H1 (cell line): ENCODE data around the gene CBL. TPM values are rescaled to one million over a fixed set of nuclear protein-coding genes. Genes with fewer than 3 reads are reported as not detected.

ENCODE experiments used
- CTCF ChIA-PET: fragments of 300-600 bp; sonication (Branson Sonifier 250); formaldehyde crosslinking; loops from one replicate; lab custom pipeline; 2021; ENCODE audit not compliant: partially characterized antibody; lab: Charles Lee
- POLR2A ChIA-PET: fragments of 300-600 bp; sonication (Branson Sonifier 250); formaldehyde crosslinking; loops from one replicate; lab custom pipeline; 2021; ENCODE audit warnings: inconsistent platforms; ENCODE audit not compliant: partially characterized antibody; lab: Charles Lee
- DNase-seq, 2 experiments: peaks; one replicate each; pipeline versions ENCODE4 v3.0.0 to v3.0.0-alpha.2; 2010 to 2022; ENCODE audit warnings: low spot score in 2 of 2, low read depth in 1 of 2, mixed read lengths in 1 of 2
- FAIRE-seq: peaks from 2 replicates; lab custom pipeline; 2011; peaks lifted over from hg19 to GRCh38; lab: Jason Lieb, UNC
- H2AFZ ChIP-seq: 2 replicates; pipeline ENCODE4 v1.8.1; 2012; ENCODE audit warnings: low read length, inconsistent platforms
- H2AK5ac ChIP-seq: 2 replicates; pipeline ENCODE4 v1.6.1; 2013; ENCODE audit warnings: low read depth, low read length
- H2BK120ac ChIP-seq: replicated peaks from 2 replicates; pipeline ENCODE3; 2013; ENCODE audit warnings: low read depth, low read length, inconsistent platforms
- H2BK12ac ChIP-seq: 2 replicates; pipeline ENCODE4 v1.6.1; 2013; ENCODE audit warnings: low read depth, low read length
- H2BK15ac ChIP-seq: 2 replicates; pipeline ENCODE4 v1.6.1; 2013; ENCODE audit warnings: low read length
- H2BK20ac ChIP-seq: 2 replicates; pipeline ENCODE4 v1.6.1; 2013; ENCODE audit warnings: low read length
- H2BK5ac ChIP-seq: 2 replicates; pipeline ENCODE4 v1.6.1; 2013; ENCODE audit warnings: low read depth, low read length
- H3K14ac ChIP-seq: 2 replicates; pipeline ENCODE4 v1.6.1; 2013; ENCODE audit warnings: inconsistent platforms; ENCODE audit not compliant: insufficient read length
- H3K18ac ChIP-seq: 2 replicates; pipeline ENCODE4 v1.6.1; 2013; ENCODE audit warnings: low read length; ENCODE audit errors: extremely low read depth
- H3K23ac ChIP-seq: 2 replicates; pipeline ENCODE4 v1.6.1; 2013; ENCODE audit warnings: inconsistent platforms; ENCODE audit not compliant: insufficient read length
- H3K23me2 ChIP-seq: 2 replicates; pipeline ENCODE4 v1.6.1; 2013; ENCODE audit warnings: low read depth, low read length
- H3K27ac ChIP-seq: 2 replicates; pipeline ENCODE4 v1.6.1; 2011; ENCODE audit warnings: low read depth, low read length, inconsistent platforms
- H3K27me3 ChIP-seq, 4 experiments: replicated peaks in 1 of 4; 1 replicate in 1 of 4; 2 replicates in 3 of 4; pipeline versions ENCODE4 v1.6.1 to v1.8.1; 2011 to 2013; ENCODE audit warnings: low read length in 3 of 4, mild to moderate bottlenecking in 3 of 4, inconsistent platforms in 2 of 4, mixed read lengths in 2 of 4, moderate library complexity in 1 of 4; ENCODE audit not compliant: control insufficient read depth in 3 of 4, insufficient read depth in 3 of 4; ENCODE audit errors: extremely low read depth in 1 of 4
- H3K36me3 ChIP-seq, 4 experiments: 2 replicates each; pipeline versions ENCODE4 v1.6.1 to v1.8.1; 2011 to 2013; ENCODE audit warnings: mild to moderate bottlenecking in 4 of 4, low read length in 3 of 4, moderate library complexity in 2 of 4, control low read depth in 1 of 4, inconsistent platforms in 1 of 4; ENCODE audit not compliant: insufficient read depth in 4 of 4, control insufficient read depth in 2 of 4
- H3K4ac ChIP-seq: replicated peaks from 2 replicates; pipeline ENCODE3; 2013; ENCODE audit warnings: low read length, low read depth, mixed read lengths, inconsistent platforms; ENCODE audit not compliant: insufficient read length
- H3K4me1 ChIP-seq, 4 experiments: replicated peaks in 1 of 4; 1 replicate in 1 of 4; 2 replicates in 3 of 4; pipeline versions ENCODE4 v1.6.1 to v1.8.1; 2011 to 2013; ENCODE audit warnings: low read length in 3 of 4, inconsistent platforms in 2 of 4, mixed read lengths in 1 of 4; ENCODE audit not compliant: insufficient read depth in 4 of 4, control insufficient read depth in 3 of 4
- H3K4me2 ChIP-seq, 2 experiments: 2 replicates each; pipeline versions ENCODE4 v1.6.1 to v1.8.1; 2011 to 2013; ENCODE audit warnings: low read depth in 2 of 2, low read length in 2 of 2, control low read depth in 1 of 2, inconsistent platforms in 1 of 2, mild to moderate bottlenecking in 1 of 2; ENCODE audit not compliant: insufficient read depth in 1 of 2
- H3K4me3 ChIP-seq, 4 experiments: fragments of 200-600, 300-600 bp in 1 of 4; sonication (generic), shearing (Covaris generic), sonication (Bioruptor Twin) in 1 of 4; 2 replicates each; pipeline versions ENCODE4 v1.5.1 to v1.8.1; 2011 to 2016; ENCODE audit warnings: low read length in 4 of 4, low read depth in 3 of 4, control low read depth in 2 of 4, inconsistent platforms in 2 of 4, mild to moderate bottlenecking in 2 of 4, mixed read lengths in 1 of 4, moderate library complexity in 1 of 4; ENCODE audit not compliant: insufficient read depth in 2 of 4; ENCODE audit errors: extremely low read depth in 1 of 4
- H3K56ac ChIP-seq: replicated peaks from 2 replicates; pipeline ENCODE3; 2013; ENCODE audit warnings: low read depth, mild to moderate bottlenecking, mixed read lengths, low read length, inconsistent platforms; ENCODE audit not compliant: insufficient read length
- H3K79me1 ChIP-seq: 2 replicates; pipeline ENCODE4 v1.6.1; 2013; ENCODE audit warnings: low read depth, low read length, control low read depth
- H3K79me2 ChIP-seq, 2 experiments: 2 replicates each; pipeline versions ENCODE4 v1.6.1 to v1.8.1; 2012 to 2013; ENCODE audit warnings: low read length in 2 of 2, mild to moderate bottlenecking in 2 of 2, inconsistent platforms in 1 of 2; ENCODE audit not compliant: insufficient read depth in 2 of 2, control insufficient read depth in 1 of 2
- H3K9ac ChIP-seq, 4 experiments: replicated peaks in 1 of 4; 1 replicate in 1 of 4; 2 replicates in 3 of 4; pipeline versions ENCODE4 v1.6.1 to v1.8.1; 2011 to 2013; ENCODE audit warnings: low read depth in 3 of 4, low read length in 3 of 4, control low read depth in 2 of 4, mild to moderate bottlenecking in 2 of 4, moderate library complexity in 2 of 4, inconsistent platforms in 1 of 4; ENCODE audit errors: extremely low read depth in 1 of 4
- H3K9me3 ChIP-seq, 2 experiments: 2 replicates each; pipeline versions ENCODE4 v1.6.1 to v1.8.1; 2012 to 2013; ENCODE audit warnings: mild to moderate bottlenecking in 2 of 2, moderate library complexity in 2 of 2, control low read depth in 1 of 2, inconsistent platforms in 1 of 2, low read depth in 1 of 2, low read length in 1 of 2, mixed read lengths in 1 of 2; ENCODE audit not compliant: insufficient read depth in 2 of 2
- H4K20me1 ChIP-seq, 2 experiments: replicated peaks in 1 of 2; 2 replicates each; pipeline versions ENCODE3 to v1.8.1; 2011 to 2013; ENCODE audit warnings: inconsistent platforms in 2 of 2, low read length in 2 of 2, mild to moderate bottlenecking in 1 of 2; ENCODE audit not compliant: insufficient read depth in 2 of 2, control insufficient read depth in 1 of 2
- H4K5ac ChIP-seq: 2 replicates; pipeline ENCODE4 v1.6.1; 2013; ENCODE audit warnings: low read length, low read depth, mixed read lengths, inconsistent platforms; ENCODE audit not compliant: insufficient read length
- H4K8ac ChIP-seq: 2 replicates; pipeline ENCODE4 v1.8.0; 2013; ENCODE audit warnings: mild to moderate bottlenecking, moderate library complexity, low read length, inconsistent platforms; ENCODE audit not compliant: insufficient read depth; ENCODE audit errors: extremely low read depth
- H4K91ac ChIP-seq: replicated peaks from 2 replicates; pipeline ENCODE3; 2013; ENCODE audit warnings: low read length, mixed read lengths, inconsistent platforms; ENCODE audit not compliant: insufficient read length
- CBX8 ChIP-seq: fragments of 300-800, 300-1000 bp; sonication (generic); IDR thresholded peaks from 2 replicates; pipeline ENCODE4 v1.7.1; 2016; ENCODE audit warnings: low read depth, low read length, borderline replicate concordance
- GABPA ChIP-seq: IDR thresholded peaks from 2 replicates; pipeline ENCODE4 v1.6.1; 2011; ENCODE audit warnings: mild to moderate bottlenecking, low read length, moderate library complexity, borderline replicate concordance; ENCODE audit not compliant: insufficient read depth
- PHF8 ChIP-seq: fragments of 200-600 bp; sonication (generic); conservative IDR thresholded peaks from 2 replicates; pipeline ENCODE4 v1.7.1; 2012; ENCODE audit warnings: low read depth, mild to moderate bottlenecking, inconsistent platforms, low read length, moderate library complexity
- RNF2 ChIP-seq: fragments of 200-900, 300-1000 bp; sonication (generic); IDR thresholded peaks from 2 replicates; pipeline ENCODE4 v1.7.1; 2016; ENCODE audit warnings: borderline replicate concordance, low read depth, mild to moderate bottlenecking, antibody characterized with exemption, low read length; ENCODE audit not compliant: poor library complexity, severe bottlenecking; ENCODE audit errors: missing control alignments
- SP1 ChIP-seq: IDR thresholded peaks from 2 replicates; pipeline ENCODE4 v1.6.1; 2011; ENCODE audit warnings: low read depth, low read length
- SUZ12 ChIP-seq: fragments of 200-600 bp; sonication (generic); IDR thresholded peaks from 2 replicates; pipeline ENCODE4 v1.6.1; 2012; ENCODE audit warnings: mild to moderate bottlenecking, inconsistent platforms, low read length, moderate library complexity, mixed read lengths
- WGBS, 2 experiments: shearing (Covaris generic) in 1 of 2; methylation state at CpG; one replicate each; pipeline versions ENCODE4 v1.1.6 to v1.1.7; 2013 to 2015; ENCODE audit warnings: low lambda C conversion rate in 2 of 2, mixed read lengths in 2 of 2, inconsistent platforms in 1 of 2, low coverage in 1 of 2, missing lambda C conversion rate in 1 of 2; ENCODE audit not compliant: insufficient replicate concordance in 2 of 2, insufficient coverage in 1 of 2, insufficient read length in 1 of 2; ENCODE audit errors: extremely low coverage in 1 of 2, missing lambda C conversion rate in 1 of 2; 5-methylcytosine and 5-hydroxymethylcytosine counted together
- polyA plus RNA-seq, 7 experiments: library from polyadenylated mRNA; depleted of rRNA in 3 of 7; stranded (reverse) in 5 of 7; unstranded in 2 of 7; fragments of >200 nt in 5 of 7; fragments of 200-250 nt in 2 of 7; gene quantifications; 1 replicate in 5 of 7; 2 replicates in 1 of 7; 4 replicates in 1 of 7; pipeline versions ENCODE4 v1.2.1 to v1.2.3, GENCODE V29; 2011 to 2013; ENCODE audit warnings: missing spikeins in 2 of 7, mixed read lengths in 2 of 7
- total RNA-seq: library from RNA; stranded (reverse); fragmentation: NEBNext Ultra II Directional; extraction: Animal tissue kit (Norgen Biotek cat#: 25700); gene quantifications from 2 replicates; pipeline ENCODE4 v1.2.1, GENCODE V29; 2021
- TF ChIP-seq, protein P1 (sequence below): IDR thresholded peaks from 2 replicates; pipeline ENCODE4 v1.6.1; 2012; ENCODE audit warnings: inconsistent platforms

Gene CBL
- total and polyA plus RNA-seq, 2 of the 8 experiments (the other 6 are each of a cell fraction or from before 2014, with no cell fraction given): 23.1 to 57.8 TPM

- H3K23ac ChIP-seq: no peak overlapping the region
- TF ChIP-seq, protein P1, sequence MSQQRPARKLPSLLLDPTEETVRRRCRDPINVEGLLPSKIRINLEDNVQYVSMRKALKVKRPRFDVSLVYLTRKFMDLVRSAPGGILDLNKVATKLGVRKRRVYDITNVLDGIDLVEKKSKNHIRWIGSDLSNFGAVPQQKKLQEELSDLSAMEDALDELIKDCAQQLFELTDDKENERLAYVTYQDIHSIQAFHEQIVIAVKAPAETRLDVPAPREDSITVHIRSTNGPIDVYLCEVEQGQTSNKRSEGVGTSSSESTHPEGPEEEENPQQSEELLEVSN: no peak
- no peak for TF ChIP-seq CBX8
- no peak for TF ChIP-seq GABPA
- TF ChIP-seq SP1: no peak
- no peak for TF ChIP-seq SUZ12
- no peak for TF ChIP-seq RNF2
- no peak for TF ChIP-seq PHF8
- H4K20me1 ChIP-seq: no peaks in the 10 kb centered on the region
- H3K23me2 ChIP-seq: no peaks in the 10 kb centered on the region
- H3K36me3 ChIP-seq: no peaks in the 10 kb centered on the region
- ChIA-PET CTCF (interaction anchor here (0.7 to 20.1 kb wide), 18 partner anchors 9 to 299 kb away, joined by 3 to 367 read pairs (median 10); partner anchors contain the start of genes ABCG4, CBL, NHERF4 and NLRX1), POLR2A (interaction anchor here (1.6 to 3.1 kb wide), 5 partner anchors 11 to 93 kb away, joined by 4 to 12 read pairs (median 9); partner anchors contain the start of genes CBL and DPAGT1)
- no peaks in the 10 kb centered on the region for H3K27me3 ChIP-seq
- H2AK5ac ChIP-seq: no peak overlapping the region; the same call in 1 of the 2 replicates
- H2BK15ac ChIP-seq: 0 out of 2 replicates have a peak overlapping the region, but pooled peaks have one; percentile 99
- no peaks in the 10 kb centered on the region for H3K9me3 ChIP-seq
- peak overlapping the region; percentile 36 for H4K91ac ChIP-seq
- H3K4me1 ChIP-seq: peaks cover 0 to 7% (median under 1%) of the 10 kb centered on the region in 4 experiments; a peak in 4 of 7 replicates
- no peak overlapping the region; the same call in 1 of the 2 replicates for H3K18ac ChIP-seq
- no peak overlapping the region for H3K4me3 ChIP-seq
- H3K79me1 ChIP-seq: no peaks in the 10 kb centered on the region
- no peak overlapping the region for H4K5ac ChIP-seq
- H4K8ac ChIP-seq: no peak overlapping the region
- no peak overlapping the region for H3K27ac ChIP-seq
- FAIRE-seq (no peak), DNase-seq (no peak)
- no peak overlapping the region for H2BK120ac ChIP-seq
- H3K56ac ChIP-seq: no peak overlapping the region
- H2BK12ac ChIP-seq: peak overlapping the region; percentile 27; the same call in 1 of the 2 replicates
- no peak overlapping the region for H3K4ac ChIP-seq
- no peak overlapping the region for H2BK5ac ChIP-seq
- peak overlapping the region; percentile 26; the same call in 1 of the 2 replicates for H2AFZ ChIP-seq
- peak overlapping the region; percentile 34; the same call in 1 of the 2 replicates for H2BK20ac ChIP-seq
- no peaks in the 10 kb centered on the region for H3K79me2 ChIP-seq
- 90% methylated on average over 7 of the region's 7 CpGs; no CpG with 5 or more reads in 1 of the 2 experiments for WGBS, 2 experiments
- no peak overlapping the region for H3K14ac ChIP-seq
- peak overlapping the region in 1 of 2 experiments; percentile 36; a peak in 1 of 4 replicates for H3K4me2 ChIP-seq
- H3K9ac ChIP-seq: no peak overlapping the region
These were observed 11.2 kb upstream of the CBL start for GRCh38 chr11:119194811-119195440.
